ENCODE data around the gene FAM217A.
"Not testable (repeated sequence)": the region's sequence is repeated elsewhere in the genome, so short reads cannot be mapped to it uniquely, and the experiment has no call there.

The FAM217A gene, protein sequence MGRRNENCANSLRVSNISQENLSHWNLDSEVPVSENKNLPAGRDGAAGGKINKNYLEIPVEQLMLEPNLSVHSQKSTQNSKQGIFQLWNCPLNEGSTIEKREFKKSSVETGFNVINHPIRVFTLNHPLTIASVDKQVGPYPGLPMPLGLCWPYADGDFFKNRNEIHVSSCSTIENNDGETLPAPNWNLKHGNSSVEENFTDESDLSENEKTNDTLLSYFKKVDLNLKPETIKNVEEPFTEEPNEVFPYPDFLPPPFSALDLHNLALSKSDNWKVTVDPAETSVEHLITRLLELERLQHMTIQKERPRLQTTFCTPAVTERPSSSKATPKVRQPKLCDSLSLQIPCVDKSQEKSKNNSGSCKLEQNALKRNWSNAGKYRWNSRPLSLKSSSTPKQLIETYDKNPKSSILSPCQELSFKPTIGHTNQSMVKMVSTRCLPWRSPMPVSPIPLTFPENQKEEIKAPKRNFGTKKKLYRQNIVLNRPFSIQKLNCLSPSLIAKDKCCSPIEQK

DNA sequence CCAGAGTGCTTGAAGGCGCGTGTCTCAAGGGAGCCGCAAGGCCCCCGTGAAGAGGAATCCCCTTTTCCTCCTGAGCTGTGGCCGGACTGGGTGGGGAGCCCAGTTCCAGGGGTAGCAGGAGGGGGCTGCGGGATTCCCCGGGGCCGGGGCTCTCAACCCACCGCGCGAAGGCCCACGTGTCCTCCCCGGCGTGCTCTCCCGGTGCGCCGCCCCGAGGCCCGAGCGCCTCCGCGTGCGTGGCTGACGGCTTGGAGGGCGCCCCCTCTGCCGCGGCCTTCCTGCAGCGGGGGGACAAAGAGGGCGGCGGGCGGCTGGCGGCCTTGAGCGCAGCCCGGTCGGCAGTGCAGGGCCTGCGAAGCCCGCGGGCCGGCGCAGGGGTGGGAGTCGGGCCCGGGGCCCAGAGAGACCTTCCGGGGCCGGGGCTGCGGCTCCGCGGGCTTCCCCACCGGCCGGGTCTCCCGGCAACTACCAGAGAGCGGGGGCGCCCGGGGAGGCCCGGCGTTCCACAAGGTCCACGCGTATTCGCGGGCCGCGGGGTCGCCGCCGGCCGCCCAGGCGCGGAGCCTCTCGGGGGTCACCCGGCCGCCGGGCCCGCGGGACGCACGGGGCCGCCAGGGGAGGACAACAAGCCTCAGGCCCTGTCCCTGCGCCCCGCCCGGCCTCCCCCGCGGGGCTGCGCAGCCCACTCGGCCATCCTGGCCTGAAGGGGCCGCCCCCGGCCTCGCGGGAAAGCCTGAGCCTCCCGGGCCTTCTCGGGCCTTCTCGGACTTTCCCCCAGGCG lies at the start of gene FAM217A:
Gene FAM217A (minus strand): TSS at position 447 of the 781 bp plus-strand sequence. CDS start 1,723 bp downstream, outside the sequence.
- DNase-seq (ENCODE audit: low spot score): no peak

DNA sequence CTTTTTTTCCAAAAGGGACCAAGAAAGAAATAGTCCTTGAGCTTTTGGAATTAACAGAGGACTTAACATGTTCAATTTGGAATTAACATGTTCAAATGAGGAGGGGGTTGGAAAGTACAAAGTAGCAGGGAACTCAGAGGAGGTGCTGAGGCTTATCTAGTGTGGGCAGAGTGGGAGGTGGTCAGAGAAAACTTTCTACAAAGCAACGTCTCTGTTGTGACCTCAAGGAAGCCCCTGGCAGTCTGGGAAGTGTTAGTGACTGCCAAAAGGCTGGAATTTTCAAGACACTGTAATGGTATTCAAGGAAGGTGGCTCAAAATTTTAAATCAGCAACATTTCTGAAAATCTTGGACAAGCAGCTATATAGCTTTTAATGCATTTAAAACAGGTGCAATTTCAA lies 49.1 kb upstream of the FAM217A start:
- DNase-seq (ENCODE audit: low spot score): no peak

DNA sequence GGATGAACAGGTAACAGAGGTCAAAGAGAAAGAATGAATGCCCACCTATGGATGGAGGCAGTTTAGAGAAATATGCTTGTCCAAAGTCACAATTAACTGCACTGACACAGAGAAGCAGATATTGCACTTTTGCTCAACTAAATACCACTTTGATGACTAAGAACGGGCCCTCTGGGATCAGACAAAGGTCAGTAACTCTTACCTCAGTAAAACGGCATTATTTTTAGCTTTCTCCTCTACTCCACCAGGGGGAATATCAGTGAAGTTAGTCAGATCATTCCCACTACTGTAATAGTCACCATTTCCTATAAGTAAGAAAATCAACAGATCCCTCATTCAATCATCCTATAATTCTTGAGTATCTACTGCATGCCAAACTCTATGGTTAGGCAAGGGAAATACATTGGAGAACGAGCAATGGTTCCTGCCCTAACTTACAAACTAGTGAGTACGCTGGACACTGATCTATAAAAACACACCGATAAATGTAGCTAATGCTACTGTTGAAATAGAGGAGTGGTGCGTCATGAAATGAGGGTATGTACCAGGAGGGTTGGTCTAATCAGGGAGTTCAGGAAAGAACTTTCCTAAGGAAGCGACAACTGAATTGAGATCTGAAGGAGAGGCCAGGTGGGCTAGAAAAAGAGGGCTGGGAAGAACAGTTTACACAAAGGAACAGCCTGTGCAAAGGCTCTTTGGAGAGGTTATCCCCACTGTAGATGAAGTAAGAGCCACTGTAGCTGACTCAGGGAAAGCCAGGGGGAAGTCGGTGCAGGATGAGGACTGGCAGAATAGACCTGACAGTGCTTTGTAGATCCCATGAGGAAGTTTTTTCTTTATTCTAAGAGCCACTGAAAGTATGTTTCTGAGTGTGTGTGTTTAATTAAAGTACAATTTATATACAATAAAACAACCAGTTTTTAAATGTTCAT lies 47.3 kb upstream of the FAM217A start:
- no peak for DNase-seq (ENCODE audit: low spot score)

DNA sequence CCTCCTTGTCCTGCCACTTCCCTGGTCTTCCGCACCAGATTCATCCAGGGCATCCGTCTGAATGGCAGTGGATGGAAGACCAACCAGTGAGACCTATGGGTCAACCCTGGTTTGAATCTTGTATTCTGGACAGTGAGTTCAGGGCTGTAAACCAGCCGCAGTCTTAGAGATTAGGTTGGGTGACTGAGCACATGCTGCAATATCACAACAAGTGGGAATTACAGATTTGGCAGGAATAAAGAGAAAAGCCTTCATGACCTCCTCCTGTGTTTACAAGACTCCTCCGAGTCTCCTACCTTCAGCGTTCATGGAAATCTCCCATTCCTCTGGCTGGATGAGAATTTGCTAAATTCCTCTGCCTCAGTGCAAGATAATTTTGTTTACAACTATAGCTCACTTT lies 46.6 kb upstream of the FAM217A start:
- no peak for DNase-seq (ENCODE audit: low spot score)

DNA sequence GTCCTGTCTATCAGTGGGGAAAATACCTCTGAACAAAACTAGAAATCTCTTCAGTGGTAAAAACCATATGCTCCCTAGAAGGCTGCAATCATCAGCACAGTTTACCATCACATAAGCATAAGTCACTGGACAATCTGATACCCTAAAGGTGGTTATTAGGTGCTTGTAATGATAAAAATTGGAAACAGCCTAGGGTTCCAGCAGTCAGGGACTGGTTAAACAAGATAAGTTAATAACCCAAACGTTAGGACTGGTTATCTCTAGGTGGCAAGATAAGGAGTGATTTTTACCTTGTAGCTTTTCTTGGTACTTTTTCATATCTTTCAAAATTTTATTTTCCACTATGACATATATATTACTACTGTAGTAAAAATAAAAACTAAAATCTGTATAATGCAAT lies 45.4 kb upstream of the FAM217A start:
- no peak for DNase-seq (ENCODE audit: low spot score)

DNA sequence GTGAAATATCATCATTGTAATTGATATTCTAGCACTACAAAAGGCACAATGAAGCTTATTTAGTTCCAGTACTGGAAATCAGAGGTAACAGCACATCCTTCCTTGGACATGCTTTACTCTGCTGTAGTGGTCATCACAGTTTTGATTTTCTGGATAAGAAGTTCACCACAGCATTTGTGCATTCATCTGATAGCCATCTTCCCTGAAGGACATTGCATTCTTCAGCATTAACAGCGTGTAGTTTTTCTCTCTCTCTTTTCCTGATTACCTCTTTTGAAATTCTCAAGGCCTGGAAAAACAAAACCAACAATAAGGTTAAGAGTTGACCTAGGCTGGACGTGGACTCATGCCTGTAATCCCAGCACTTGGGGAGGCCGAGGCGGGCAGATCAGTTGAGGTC lies 36.8 kb upstream of the FAM217A start:
- DNase-seq (ENCODE audit: low spot score): no peak

DNA sequence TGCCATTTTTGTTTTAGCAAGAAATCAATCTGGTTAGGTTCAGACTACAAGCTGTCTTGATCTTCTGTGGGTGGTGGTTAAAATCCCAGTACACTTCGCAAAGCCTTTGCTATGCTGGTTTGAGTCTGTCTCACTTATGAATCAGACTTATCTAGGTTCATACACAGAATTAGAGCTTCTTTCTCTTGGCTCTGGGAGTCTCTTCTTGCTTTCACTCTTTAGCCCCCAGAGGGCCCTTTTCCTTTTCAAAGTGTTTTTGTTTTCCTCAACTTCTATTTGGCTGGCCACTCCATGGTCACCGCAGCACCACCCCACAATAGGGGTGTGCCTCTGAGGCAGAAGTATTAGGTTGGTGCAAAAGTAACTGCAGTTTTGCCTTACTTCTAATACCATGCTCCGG lies 35.2 kb upstream of the FAM217A start:
- DNase-seq (ENCODE audit: low spot score): no peak

DNA sequence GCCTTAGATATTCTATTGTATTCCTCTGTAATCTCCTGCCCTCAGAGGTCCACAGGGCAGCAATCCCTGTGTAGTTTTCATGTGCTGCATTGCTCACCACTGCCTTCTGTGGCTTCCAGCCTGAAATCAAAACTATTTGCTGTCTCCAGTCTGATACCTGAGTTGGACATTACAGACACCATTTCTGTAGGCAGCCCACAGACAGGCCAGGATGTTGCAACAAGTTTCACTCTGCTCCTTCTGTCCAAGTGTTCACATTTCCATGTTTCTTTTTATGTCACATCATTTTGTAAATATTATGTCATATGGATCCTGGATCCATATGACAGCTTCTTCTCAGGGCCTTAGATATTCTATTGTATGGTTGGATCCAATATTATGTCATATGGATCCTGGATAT lies 34.7 kb upstream of the FAM217A start:
- DNase-seq (ENCODE audit: low spot score): no peak

DNA sequence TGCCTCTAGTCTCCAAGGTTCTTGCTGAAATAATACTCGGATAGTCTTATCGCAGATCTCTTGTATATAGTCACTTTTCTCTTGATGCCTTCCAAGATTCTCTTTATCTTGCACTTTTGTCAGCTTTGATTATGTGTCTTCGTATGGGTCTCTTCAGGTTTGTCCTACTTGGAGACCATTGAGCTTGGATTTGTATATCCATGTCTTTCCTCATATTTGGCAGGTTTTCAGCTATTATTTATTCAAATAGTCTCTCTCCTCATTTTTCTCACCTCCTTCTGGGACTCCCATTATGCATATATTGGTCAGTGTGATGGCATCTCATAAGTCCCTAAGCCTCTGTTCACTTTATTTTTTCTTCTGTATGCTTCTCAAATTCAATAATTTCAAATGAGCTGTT lies 33.4 kb upstream of the FAM217A start:
- DNase-seq (ENCODE audit: low spot score): no peak

DNA sequence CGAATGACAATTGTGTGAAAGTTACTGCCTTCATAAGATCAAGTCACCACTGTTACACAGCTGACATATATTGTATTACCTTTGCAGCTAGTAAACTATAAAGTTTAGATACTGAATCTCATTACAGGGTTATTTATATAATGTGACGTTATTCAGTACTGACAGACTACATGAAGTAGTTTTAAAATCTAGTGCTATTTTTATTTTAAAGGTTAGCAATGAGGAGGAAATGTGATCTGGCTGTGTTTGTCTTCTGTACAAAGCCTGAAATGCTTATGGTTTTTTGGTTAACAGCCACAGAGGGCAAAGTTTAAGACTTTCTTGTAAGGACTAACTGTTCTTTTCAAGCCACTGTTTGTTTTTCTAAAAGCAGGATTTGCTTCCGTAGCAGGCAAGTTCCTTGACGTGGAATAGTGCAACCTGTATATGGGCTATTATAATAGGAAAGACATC lies 30.5 kb upstream of the FAM217A start:
- not testable (repeated sequence) for DNase-seq (ENCODE audit: low spot score)

DNA sequence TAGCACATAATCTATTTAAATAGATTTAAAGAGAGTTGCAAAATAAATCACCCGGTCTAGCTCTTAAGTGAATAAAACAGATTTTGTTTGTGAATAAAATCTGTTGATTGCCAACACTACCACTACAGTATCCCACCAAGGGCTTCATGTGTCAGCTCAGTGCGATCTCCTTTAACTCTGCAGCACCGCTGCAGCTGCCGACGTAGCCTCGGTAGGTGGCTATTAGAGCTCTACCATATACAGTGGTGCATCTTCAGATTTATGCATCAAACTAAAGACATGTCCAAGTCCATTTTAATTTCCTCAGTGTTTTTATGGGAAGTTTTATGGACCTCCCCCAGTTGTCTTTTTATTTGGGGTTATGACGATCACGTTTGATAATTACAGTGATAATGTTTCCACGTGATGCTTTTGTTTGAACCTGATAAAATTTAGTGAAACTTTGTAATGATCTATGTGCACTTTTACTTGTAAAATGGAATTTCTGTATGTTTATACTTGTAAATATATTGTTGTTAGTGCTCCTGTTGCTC lies 29.7 kb upstream of the FAM217A start:
- DNase-seq (ENCODE audit: low spot score): no peak

DNA sequence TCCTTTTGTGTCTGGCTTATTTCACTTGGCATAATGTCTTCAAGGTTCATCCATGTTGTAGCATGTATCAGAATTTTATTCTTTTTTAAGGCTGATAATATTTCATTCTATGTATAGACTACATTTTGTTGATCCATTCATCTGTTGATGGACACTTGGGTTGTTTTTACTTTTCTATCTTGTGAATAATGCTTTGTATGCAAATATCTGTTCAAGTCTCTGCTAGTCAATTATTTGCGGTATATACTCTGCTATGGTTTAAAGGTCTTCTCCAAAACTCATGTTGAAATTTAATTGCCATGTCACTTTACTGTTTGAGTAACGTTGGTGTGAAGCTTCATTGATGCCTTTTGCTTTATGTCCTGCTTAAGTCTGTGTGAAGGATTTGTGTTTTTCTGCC lies 28.9 kb upstream of the FAM217A start:
- DNase-seq (ENCODE audit: low spot score): no peak

DNA sequence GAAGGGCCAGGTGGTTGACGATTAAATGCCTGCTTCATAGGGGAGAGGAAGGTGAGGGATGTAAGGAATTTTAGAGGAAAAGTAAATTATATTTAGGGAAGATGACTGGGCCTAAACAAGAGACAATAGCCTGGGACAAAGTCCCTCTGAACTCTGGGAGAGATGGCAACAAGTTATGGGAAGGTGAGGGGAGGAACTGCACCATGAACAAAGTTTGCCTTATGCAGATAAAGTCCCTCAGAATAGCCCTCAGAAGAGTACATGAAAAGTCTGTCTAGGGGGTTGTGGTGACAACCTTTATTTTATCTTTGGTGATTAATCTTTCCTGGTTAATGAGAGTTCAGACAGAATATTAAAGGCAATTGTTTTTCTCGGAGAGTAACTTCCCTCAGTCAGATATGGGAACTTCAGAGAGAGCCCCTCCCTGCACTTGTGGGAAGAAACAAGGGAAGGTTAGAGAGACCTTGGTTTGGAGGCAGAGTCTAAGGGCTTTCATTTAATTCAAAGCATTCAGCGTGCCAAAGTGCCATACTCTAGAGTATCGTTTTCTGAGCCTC lies 27.1 kb upstream of the FAM217A start:
- no peak for DNase-seq (ENCODE audit: low spot score)

DNA sequence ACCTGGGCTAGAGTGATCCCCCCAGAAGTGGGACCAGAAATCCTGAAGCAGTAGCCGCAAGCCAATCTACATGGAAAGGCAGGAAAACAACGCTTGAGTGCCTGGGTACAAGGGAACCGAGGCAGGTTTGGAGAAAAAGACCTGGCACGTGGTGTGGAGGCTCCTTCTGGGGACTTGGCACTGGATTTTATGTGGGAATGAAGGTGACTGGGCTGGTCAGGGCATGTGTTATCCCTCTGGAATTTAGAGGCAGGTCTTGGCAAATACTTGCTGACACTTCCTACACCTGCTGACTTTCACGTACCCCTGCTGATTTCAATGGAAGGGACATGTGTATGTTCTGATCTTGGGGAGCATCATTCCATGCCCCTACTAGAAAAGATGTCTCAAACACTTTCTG lies 25.0 kb upstream of the FAM217A start:
- DNase-seq (ENCODE audit: low spot score): no peak

DNA sequence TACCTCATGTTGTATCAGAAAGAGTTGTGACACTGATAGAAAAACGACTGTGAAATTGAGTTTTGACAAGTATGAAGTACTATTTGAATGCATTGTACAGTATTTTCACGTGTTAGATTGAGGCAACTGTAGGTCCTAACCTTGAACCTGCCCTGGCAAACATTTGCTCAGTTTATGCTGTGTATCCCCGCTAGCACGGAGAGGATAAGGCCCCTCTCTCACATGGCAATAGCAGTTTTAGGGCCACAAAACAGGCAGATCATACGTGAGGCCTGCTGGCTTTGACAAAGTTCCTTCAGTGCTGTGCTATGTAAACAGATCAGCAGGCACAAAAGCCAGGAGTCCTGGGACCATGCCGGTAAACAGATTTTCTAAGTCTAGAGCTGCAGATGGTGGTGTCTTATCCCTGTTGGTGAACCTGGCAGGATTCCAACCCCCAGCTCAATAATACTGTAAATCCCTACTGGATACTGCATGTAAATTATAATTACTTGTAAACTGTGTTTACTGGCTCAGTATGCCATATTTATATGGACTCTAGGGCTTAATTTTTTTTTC lies 23.8 kb upstream of the FAM217A start:
- DNase-seq (ENCODE audit: low spot score): no peak

DNA sequence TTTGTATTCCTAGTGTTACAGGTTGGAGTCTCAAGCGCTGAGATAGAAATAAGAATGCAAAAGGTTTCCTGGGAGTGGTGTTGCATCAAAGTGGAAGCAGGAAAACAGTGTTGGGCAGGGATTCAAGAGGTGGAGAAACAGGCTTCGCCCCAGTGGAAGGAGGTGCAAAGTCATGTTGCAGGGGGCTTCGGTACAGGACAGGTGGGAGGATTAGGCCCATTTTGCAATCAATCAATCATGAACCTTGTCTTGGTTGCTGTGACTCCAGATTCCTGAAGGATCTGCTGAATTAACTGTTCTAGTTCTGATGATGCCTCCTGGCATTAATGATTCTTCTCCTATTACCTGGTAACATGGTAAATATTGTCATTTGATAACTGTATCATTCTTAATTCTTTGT lies 22.4 kb upstream of the FAM217A start:
- no peak for DNase-seq (ENCODE audit: low spot score)

DNA sequence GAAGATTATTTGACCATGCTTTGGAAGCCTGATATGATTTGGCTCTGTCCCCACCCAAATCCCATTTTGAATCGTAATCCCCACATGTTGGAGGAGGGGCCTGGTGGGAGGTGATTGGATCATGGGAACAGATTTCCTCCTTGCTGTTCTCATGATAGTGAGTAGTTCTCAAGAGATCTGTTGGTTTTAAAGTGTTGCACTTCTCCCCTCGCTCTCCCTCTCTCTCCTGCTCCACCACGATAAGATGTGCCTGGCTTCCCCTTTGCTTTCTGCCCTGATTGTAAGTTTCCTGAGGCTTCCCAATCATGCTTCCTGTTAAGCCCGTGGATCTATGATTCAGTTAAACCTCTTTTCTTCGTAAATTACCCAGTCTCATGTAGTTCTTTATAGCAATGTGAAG lies 21.7 kb upstream of the FAM217A start:
- no peak for DNase-seq (ENCODE audit: low spot score)

DNA sequence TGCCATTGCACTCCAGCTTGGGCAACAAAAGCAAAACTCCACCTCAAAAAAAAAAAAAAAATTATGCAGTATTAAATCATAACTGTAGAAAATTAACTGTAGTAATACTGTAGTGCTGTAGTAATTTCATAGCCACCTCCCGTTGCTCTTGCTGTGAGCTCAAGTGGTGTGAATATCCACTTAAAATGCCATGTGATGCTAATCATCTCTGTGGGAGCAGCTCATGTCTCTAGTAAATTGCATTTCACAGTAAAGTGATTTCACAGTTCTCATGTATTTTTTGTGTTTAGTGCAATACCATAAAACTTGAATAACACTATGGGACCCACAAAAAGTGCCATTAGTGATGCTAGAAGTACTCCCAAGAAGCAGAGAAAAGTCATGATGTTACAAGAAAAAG lies 14.4 kb upstream of the FAM217A start:
- DNase-seq (ENCODE audit: low spot score): no peak

DNA sequence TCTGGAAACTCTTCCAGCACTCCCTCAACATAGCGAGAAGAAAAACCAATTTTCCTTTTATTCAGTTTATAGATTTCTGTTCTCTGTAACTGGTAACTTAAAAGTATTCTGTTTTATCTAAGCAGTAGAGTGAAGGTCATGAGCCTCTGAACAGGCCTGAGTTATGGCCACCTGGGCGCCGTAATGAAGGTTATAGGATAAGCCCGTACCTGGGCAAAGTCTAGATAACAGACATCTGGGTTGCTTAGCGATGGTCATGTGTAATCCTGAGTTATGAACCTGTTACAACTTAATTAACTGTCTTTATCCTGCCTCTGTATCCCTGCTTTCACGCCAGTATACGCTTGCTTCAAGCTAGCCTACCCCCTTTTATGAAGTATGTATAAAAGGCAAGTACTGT lies 13.0 kb upstream of the FAM217A start:
- no peak for DNase-seq (ENCODE audit: low spot score)

DNA sequence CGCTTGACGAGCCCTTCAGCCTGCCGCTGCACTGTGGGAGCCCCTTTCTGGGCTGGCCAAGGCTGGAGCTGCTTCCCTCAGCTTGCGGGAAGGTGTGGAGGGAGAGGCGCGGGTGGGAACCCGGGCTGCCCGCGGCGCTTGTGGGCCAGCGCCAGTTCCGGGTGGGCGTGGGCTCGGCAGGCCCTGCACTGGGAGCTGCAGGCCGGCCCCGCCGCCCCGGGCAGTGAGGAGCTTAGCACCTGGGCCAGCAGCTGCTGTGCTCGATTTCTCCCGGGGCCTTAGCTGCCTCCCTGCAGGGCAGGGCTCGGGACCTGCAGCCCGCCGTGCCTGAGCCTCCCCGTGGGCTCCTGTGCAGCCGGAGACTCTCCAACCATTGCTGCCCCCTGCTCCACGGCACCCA lies 11.1 kb upstream of the FAM217A start:
- DNase-seq (ENCODE audit: low spot score): not testable (repeated sequence)

DNA sequence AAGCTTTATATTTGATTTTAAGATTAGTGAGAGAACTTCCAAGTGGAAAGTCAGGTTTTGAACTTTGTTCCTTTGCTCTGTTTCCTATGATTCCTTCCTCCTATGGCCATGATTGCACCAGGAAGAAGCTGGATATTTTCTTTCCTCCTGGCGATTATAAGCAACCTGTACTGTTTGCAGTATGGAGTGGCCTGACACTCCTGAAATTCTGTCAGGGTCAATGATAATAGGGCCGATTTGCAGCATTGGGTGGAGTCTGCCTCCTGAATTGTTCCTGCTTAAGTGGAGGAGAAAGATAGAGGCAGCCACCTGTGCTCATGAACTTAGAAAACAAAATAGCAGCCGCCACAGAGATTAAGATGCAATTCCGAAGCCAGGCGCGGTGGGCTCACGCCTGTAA lies 9.8 kb upstream of the FAM217A start:
- DNase-seq (ENCODE audit: low spot score): no peak
